Activated naive CD8-positive, alpha-beta T cell treated with anti-CD3 and anti-CD28 coated beads, Interleukin-2, amount 50 U/mL, for 16 hours (primary cell): ENCODE results near the gene THRA.
A peak's percentile ranks its signal among the peaks of the same experiment; 100 is the strongest.

Experiments
- DNase-seq: peaks from one replicate; pipeline ENCODE4 v3.0.0-alpha.2; 2020; ENCODE audit warnings: low read depth, low spot score

Gene THRA

GRCh38 chr17:40084477-40084876, 21.7 kb downstream of the THRA start:
- no peak for DNase-seq

GRCh38 chr17:40086150-40087044, 23.6 kb downstream of the THRA start:
- no peak for DNase-seq

GRCh38 chr17:40087049-40087794, 24.5 kb downstream of the THRA start:
- no peak for DNase-seq

- no peak for DNase-seq
These were observed 25.3 kb downstream of the THRA start for GRCh38 chr17:40087903-40088718.

GRCh38 chr17:40089077-40089895, 26.5 kb downstream of the THRA start:
- DNase-seq = no peak

GRCh38 chr17:40090237-40091119, 27.7 kb downstream of the THRA start:
- DNase-seq = no peak

GRCh38 chr17:40091691-40092397, 29.1 kb downstream of the THRA start:
- no peak for DNase-seq

- DNase-seq = no peak
These were observed 29.8 kb downstream of the THRA start for GRCh38 chr17:40092581-40092980.

GRCh38 chr17:40093005-40093579, 30.3 kb downstream of the THRA start:
- DNase-seq = no peak

- DNase-seq = no peak
These were observed 30.9 kb downstream of the THRA start for GRCh38 chr17:40093580-40094201.

- DNase-seq = no peak
These were observed 32.1 kb downstream of the THRA start for GRCh38 chr17:40094874-40095273.

GRCh38 chr17:40095351-40095943, 32.7 kb downstream of the THRA start:
- DNase-seq = no peak

- peak; percentile 50 for DNase-seq
These were observed 33.4 kb downstream of the THRA start for GRCh38 chr17:40095944-40096791.

- DNase-seq = no peak
These were observed 34.3 kb downstream of the THRA start for GRCh38 chr17:40097087-40097486.

GRCh38 chr17:40097931-40098845, 35.4 kb downstream of the THRA start:
- DNase-seq = no peak
